Liver (tissue), 3 donors: ENCODE data around the gene SHMT2.

Experiments used
- GABPA ChIP-seq, 2 donors: IDR thresholded peaks in 1 of 2; conservative IDR thresholded peaks in 1 of 2; 2 replicates each; pipeline ENCODE4 v1.6.1; 2016; ENCODE audit warnings: antibody characterized with exemption in 2 of 2, mild to moderate bottlenecking in 1 of 2, moderate library complexity in 1 of 2
- HNF4A ChIP-seq, 2 donors: conservative IDR thresholded peaks; 2 replicates each; pipeline ENCODE4 v1.6.1; 2016; ENCODE audit warnings: antibody characterized with exemption in 2 of 2, mild to moderate bottlenecking in 2 of 2
- HNF4G ChIP-seq: IDR thresholded peaks from 2 replicates; pipeline ENCODE4 v1.6.1; 2016; ENCODE audit warnings: antibody characterized with exemption
- JUND ChIP-seq, 2 donors: IDR thresholded peaks; 2 replicates each; pipeline ENCODE4 v1.6.1; 2016; ENCODE audit warnings: antibody characterized with exemption in 2 of 2
- RAD21 ChIP-seq, 2 donors: IDR thresholded peaks; 2 replicates each; pipeline ENCODE4 v1.6.1; 2016; ENCODE audit warnings: antibody characterized with exemption in 2 of 2, mild to moderate bottlenecking in 2 of 2
- SP1 ChIP-seq: IDR thresholded peaks from 2 replicates; pipeline ENCODE4 v1.6.1; 2018; ENCODE audit warnings: antibody characterized with exemption, mild to moderate bottlenecking
- TAF1 ChIP-seq: conservative IDR thresholded peaks from 2 replicates; pipeline ENCODE4 v1.6.1; 2016; ENCODE audit warnings: antibody characterized with exemption, mild to moderate bottlenecking
- YY1 ChIP-seq: IDR thresholded peaks from 2 replicates; pipeline ENCODE4 v1.6.1; 2016; ENCODE audit warnings: antibody characterized with exemption, mild to moderate bottlenecking
- TF ChIP-seq, protein P1 (sequence below): fragments of 150-350 bp; IDR thresholded peaks from 2 replicates; pipeline ENCODE4 v1.5.1; 2017; ENCODE audit warnings: improper control_type of control experiment, low read depth, low read length; ENCODE audit not compliant: missing input control
- TF ChIP-seq, protein P2 (sequence below): IDR thresholded peaks from 2 replicates; pipeline ENCODE4 v1.6.1; 2016; ENCODE audit warnings: antibody characterized with exemption
- TF ChIP-seq, protein P3 (sequence below): IDR thresholded peaks from 2 replicates; pipeline ENCODE4 v1.6.1; 2016; ENCODE audit warnings: antibody characterized with exemption, mild to moderate bottlenecking
- TF ChIP-seq, protein P4 (sequence below): IDR thresholded peaks from 2 replicates; pipeline ENCODE4 v1.6.1; 2016; ENCODE audit warnings: antibody characterized with exemption
- donor health status: healthy.
- donor health status: healthy.

DNA sequence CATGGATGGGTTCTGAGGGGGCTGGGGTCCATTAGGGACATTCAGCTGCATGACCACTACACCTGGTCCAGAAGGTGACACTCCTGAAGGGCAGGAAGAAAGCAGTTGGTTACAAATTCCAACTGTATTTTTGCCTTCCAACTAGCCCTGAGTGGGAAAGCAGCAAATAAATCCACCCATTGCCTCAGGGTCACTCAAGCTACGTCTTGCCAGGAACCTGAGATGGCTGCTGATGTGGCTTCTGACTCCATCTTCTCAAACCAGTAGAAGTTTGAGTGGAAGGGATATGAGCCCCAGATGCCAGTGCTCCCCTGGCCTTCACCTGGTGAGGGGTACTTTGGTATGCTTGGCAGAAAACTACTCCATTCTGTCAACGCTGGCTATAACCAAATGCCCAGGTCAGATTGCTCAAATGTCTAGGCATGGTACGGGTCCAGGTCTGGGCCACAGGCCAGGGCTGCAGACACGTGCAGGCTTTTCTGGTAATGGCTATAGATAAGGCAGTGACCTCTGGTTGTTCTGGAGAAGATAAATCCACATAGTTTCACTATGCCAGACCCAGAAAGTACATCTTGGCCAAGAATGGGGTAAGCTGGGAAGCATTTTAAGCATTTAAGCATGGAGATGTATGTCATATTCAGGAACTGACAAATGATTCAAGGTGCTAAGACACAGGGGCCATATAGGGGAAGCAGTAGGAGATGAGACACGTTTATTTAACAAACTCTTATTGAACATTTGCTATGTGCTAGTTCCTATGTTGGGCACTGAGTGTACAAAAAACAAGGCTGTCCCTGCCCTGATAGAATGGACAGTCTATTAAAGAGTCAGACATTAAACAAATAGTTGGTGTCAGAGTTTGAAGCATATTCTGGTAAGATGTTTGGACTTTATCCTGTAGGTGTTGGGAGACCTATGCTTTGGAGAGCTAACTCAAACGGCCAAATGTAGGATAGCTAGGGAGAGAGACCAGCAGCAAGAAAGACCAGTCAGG, 29.8 kb downstream of the SHMT2 start:
- TF ChIP-seq YY1: peak; percentile 95
- TF ChIP-seq, protein P1, sequence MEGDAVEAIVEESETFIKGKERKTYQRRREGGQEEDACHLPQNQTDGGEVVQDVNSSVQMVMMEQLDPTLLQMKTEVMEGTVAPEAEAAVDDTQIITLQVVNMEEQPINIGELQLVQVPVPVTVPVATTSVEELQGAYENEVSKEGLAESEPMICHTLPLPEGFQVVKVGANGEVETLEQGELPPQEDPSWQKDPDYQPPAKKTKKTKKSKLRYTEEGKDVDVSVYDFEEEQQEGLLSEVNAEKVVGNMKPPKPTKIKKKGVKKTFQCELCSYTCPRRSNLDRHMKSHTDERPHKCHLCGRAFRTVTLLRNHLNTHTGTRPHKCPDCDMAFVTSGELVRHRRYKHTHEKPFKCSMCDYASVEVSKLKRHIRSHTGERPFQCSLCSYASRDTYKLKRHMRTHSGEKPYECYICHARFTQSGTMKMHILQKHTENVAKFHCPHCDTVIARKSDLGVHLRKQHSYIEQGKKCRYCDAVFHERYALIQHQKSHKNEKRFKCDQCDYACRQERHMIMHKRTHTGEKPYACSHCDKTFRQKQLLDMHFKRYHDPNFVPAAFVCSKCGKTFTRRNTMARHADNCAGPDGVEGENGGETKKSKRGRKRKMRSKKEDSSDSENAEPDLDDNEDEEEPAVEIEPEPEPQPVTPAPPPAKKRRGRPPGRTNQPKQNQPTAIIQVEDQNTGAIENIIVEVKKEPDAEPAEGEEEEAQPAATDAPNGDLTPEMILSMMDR: no peak
- peak; percentile 88 for TF ChIP-seq TAF1
- peak in 1 of 2 donors; percentile 34 for TF ChIP-seq RAD21 (IDR thresholded peaks at IDR 0.05)
- TF ChIP-seq, protein P2, sequence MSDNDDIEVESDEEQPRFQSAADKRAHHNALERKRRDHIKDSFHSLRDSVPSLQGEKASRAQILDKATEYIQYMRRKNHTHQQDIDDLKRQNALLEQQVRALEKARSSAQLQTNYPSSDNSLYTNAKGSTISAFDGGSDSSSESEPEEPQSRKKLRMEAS: peak; percentile 88
- TF ChIP-seq GABPA (IDR thresholded peaks at IDR 0.05 in 1 of 2, conservative IDR thresholded peaks at IDR 0.05 in 1 of 2): peak in 1 of 2 donors; percentile 11
- peak; percentile 98 for TF ChIP-seq SP1
- TF ChIP-seq, protein P3, sequence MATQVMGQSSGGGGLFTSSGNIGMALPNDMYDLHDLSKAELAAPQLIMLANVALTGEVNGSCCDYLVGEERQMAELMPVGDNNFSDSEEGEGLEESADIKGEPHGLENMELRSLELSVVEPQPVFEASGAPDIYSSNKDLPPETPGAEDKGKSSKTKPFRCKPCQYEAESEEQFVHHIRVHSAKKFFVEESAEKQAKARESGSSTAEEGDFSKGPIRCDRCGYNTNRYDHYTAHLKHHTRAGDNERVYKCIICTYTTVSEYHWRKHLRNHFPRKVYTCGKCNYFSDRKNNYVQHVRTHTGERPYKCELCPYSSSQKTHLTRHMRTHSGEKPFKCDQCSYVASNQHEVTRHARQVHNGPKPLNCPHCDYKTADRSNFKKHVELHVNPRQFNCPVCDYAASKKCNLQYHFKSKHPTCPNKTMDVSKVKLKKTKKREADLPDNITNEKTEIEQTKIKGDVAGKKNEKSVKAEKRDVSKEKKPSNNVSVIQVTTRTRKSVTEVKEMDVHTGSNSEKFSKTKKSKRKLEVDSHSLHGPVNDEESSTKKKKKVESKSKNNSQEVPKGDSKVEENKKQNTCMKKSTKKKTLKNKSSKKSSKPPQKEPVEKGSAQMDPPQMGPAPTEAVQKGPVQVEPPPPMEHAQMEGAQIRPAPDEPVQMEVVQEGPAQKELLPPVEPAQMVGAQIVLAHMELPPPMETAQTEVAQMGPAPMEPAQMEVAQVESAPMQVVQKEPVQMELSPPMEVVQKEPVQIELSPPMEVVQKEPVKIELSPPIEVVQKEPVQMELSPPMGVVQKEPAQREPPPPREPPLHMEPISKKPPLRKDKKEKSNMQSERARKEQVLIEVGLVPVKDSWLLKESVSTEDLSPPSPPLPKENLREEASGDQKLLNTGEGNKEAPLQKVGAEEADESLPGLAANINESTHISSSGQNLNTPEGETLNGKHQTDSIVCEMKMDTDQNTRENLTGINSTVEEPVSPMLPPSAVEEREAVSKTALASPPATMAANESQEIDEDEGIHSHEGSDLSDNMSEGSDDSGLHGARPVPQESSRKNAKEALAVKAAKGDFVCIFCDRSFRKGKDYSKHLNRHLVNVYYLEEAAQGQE: peak; percentile 57
- peak; percentile 79 to 84 for TF ChIP-seq HNF4A (conservative IDR thresholded peaks at IDR 0.05)
- peak in 1 of 2 donors; percentile 84 for TF ChIP-seq JUND (IDR thresholded peaks at IDR 0.05)
- peak; percentile 66 for TF ChIP-seq HNF4G
- TF ChIP-seq, protein P4, sequence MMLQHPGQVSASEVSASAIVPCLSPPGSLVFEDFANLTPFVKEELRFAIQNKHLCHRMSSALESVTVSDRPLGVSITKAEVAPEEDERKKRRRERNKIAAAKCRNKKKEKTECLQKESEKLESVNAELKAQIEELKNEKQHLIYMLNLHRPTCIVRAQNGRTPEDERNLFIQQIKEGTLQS: peak; percentile 59
